Fibroblast of villous mesenchyme (primary cell): ENCODE data around the gene RUSF1. TPM values are rescaled to one million over a fixed set of nuclear protein-coding genes. Genes with fewer than 3 reads are reported as not detected.

Experiments
- DNase-seq: peaks from one replicate; pipeline ENCODE4 v3.0.0-alpha.2; 2010; ENCODE audit warnings: low read depth
- H3K4me3 ChIP-seq: 2 replicates; pipeline ENCODE4 v1.5.1; 2011; ENCODE audit warnings: low read depth, mild to moderate bottlenecking, low read length
- CTCF ChIP-seq: IDR thresholded peaks from 2 replicates; pipeline ENCODE4 v1.5.1; 2012; ENCODE audit warnings: low read depth, mild to moderate bottlenecking, low read length; ENCODE audit not compliant: insufficient read depth
- total RNA-seq: library from RNA; depleted of rRNA; stranded (reverse); fragments of >200 nt; gene quantifications from 2 replicates; pipeline ENCODE4 v1.2.3, GENCODE V29; 2012

RUSF1 gene
- total RNA-seq, 1 donor: 52.2 TPM

GRCh38 chr16:31493506-31494125 is 14.6 kb downstream of the RUSF1 start:
- TF ChIP-seq CTCF: no peak
- no peak overlapping the region for H3K4me3 ChIP-seq
- no peak for DNase-seq

GRCh38 chr16:31491778-31492418 is 16.3 kb downstream of the RUSF1 start:
- TF ChIP-seq CTCF: no peak
- no peak overlapping the region for H3K4me3 ChIP-seq
- no peak for DNase-seq

- no peak for TF ChIP-seq CTCF
- no peak for DNase-seq
- no peak overlapping the region for H3K4me3 ChIP-seq
These were observed 18.3 kb downstream of the RUSF1 start for GRCh38 chr16:31489616-31490584.

GRCh38 chr16:31489298-31489564 is 19.0 kb downstream of the RUSF1 start:
- TF ChIP-seq CTCF: no peak
- no peak overlapping the region for H3K4me3 ChIP-seq
- DNase-seq: no peak

GRCh38 chr16:31488468-31489297 is 19.5 kb downstream of the RUSF1 start:
- DNase-seq: no peak
- H3K4me3 ChIP-seq: peak overlapping the region; percentile 65
- no peak for TF ChIP-seq CTCF

- DNase-seq: peak; percentile 46
- peak overlapping the region; percentile 65 for H3K4me3 ChIP-seq
- no peak for TF ChIP-seq CTCF
These were observed 20.3 kb downstream of the RUSF1 start for GRCh38 chr16:31487720-31488467.
